T-helper 17 cell (primary cell): ENCODE measurements around the gene MACROD2. TPM values are rescaled to one million over a fixed set of nuclear protein-coding genes. Genes with fewer than 3 reads are reported as not detected.

Experiments used
- ATAC-seq: fragments of 150-1000 bp; cut with Tn5 transposase; 2 replicates; pipeline ENCODE4 v1.10.0; 2021; ENCODE audit warnings: mild to moderate bottlenecking, moderate library complexity
- DNase-seq, 3 donors: peaks; one replicate each; pipeline versions ENCODE4 v3.0.0 to v3.0.0-alpha.2; 2020 to 2021
- H3K9me3 ChIP-seq: one replicate; pipeline ENCODE4 v1.7.0; 2013; ENCODE audit warnings: low read length, mild to moderate bottlenecking; ENCODE audit not compliant: control insufficient read depth, poor library complexity, severe bottlenecking
- H3K27ac Mint-ChIP-seq: one replicate; pipeline ENCODE4 v1.8.0; 2022; ENCODE audit warnings: mild to moderate bottlenecking, moderate library complexity, mixed read lengths
- H3K27me3 Mint-ChIP-seq: one replicate; pipeline ENCODE4 v1.8.0; 2022; ENCODE audit warnings: mixed read lengths
- H3K36me3 Mint-ChIP-seq: one replicate; pipeline ENCODE4 v1.8.0; 2022; ENCODE audit warnings: low read depth, mixed read lengths
- H3K4me1 Mint-ChIP-seq: one replicate; pipeline ENCODE4 v1.8.0; 2022; ENCODE audit warnings: mild to moderate bottlenecking, mixed read lengths
- H3K4me3 Mint-ChIP-seq: one replicate; pipeline ENCODE4 v1.8.0; 2022; ENCODE audit warnings: mild to moderate bottlenecking, moderate library complexity, mixed read lengths
- total RNA-seq, 4 donors: library from RNA in 2 of 4; stranded (reverse) in 2 of 4; gene quantifications; one replicate each; pipeline ENCODE4 v1.2.3 and lab custom pipeline; 2022 to 2026

The MACROD2 gene
- total RNA-seq, 2 donors from 2014 or later = 0.85 TPM; not detected in 1

- no peak overlapping the region for H3K27ac Mint-ChIP-seq
- DNase-seq (no peak), ATAC-seq (no peak)
- H3K36me3 Mint-ChIP-seq = no peaks in the 10 kb centered on the region
- H3K4me1 Mint-ChIP-seq = no peaks in the 10 kb centered on the region
- H3K4me3 Mint-ChIP-seq = no peak overlapping the region
- H3K9me3 ChIP-seq = no peaks in the 10 kb centered on the region
- H3K27me3 Mint-ChIP-seq = no peaks in the 10 kb centered on the region
Observed at GRCh38 chr20:15077733-15078250, 1082.5 kb downstream of the MACROD2 start.

DNA sequence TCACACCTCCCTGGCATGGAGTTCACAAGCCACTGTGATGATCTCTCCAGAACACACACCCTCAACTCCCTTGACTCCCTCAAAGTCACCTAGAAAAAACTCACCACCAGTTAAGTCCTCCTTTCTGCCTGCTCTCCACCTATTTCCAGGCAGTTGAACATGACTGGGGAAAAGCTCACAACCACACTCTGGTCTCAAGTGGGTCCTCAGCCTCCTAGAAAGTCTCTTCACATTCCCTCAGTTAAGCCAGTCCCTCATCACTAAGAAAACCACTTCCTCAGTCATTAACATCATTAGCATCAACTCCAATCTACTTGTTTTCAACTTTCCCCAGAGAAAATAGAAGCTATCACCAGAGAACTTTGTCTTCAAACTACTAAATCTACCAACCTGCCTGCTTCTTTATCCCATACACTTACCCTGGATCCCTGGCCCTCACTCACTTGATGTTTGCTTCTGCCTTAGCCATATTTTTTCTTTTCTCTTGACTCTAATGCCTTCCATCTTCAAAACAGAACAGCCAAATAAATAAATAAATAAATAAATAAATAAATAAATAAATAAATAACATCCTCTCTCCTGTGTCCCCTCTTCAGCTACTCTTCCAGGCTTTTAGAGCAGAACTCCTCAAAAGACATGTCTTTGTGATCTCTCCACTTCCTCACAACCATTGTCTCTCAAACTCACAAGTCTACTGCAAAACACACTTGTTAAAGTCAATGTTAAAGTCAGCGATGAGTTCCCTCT, 1084.5 kb downstream of the MACROD2 start:
- H3K36me3 Mint-ChIP-seq = no peaks in the 10 kb centered on the region
- no peak overlapping the region for H3K27ac Mint-ChIP-seq
- DNase-seq = no peak
- H3K9me3 ChIP-seq = no peaks in the 10 kb centered on the region
- no peak for ATAC-seq
- H3K4me1 Mint-ChIP-seq = no peaks in the 10 kb centered on the region
- no peak overlapping the region for H3K4me3 Mint-ChIP-seq
- H3K27me3 Mint-ChIP-seq = no peaks in the 10 kb centered on the region

DNA sequence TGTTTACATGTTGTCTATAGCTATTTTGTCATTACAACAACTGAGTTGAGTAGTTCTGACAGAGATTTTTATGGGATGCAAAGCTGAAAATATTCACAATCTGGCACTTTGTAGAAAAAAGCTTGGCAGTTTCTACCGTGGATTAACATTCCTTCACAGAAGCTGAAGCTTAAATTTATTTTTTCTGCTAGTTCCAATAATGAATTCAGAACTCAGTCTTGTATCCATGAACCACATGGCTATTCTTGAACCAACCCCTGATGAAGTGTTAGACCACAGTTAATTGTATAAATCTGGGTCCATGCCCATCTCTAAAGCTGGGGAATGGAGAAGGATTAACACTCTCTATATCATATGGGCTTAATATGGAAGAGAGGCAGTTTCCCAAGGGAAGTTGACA, 1085.9 kb downstream of the MACROD2 start:
- no peak overlapping the region for H3K27ac Mint-ChIP-seq
- no peak overlapping the region for H3K4me3 Mint-ChIP-seq
- H3K27me3 Mint-ChIP-seq = no peaks in the 10 kb centered on the region
- no peaks in the 10 kb centered on the region for H3K36me3 Mint-ChIP-seq
- no peaks in the 10 kb centered on the region for H3K4me1 Mint-ChIP-seq
- DNase-seq (no peak), ATAC-seq (no peak)
- H3K9me3 ChIP-seq = no peaks in the 10 kb centered on the region

DNA sequence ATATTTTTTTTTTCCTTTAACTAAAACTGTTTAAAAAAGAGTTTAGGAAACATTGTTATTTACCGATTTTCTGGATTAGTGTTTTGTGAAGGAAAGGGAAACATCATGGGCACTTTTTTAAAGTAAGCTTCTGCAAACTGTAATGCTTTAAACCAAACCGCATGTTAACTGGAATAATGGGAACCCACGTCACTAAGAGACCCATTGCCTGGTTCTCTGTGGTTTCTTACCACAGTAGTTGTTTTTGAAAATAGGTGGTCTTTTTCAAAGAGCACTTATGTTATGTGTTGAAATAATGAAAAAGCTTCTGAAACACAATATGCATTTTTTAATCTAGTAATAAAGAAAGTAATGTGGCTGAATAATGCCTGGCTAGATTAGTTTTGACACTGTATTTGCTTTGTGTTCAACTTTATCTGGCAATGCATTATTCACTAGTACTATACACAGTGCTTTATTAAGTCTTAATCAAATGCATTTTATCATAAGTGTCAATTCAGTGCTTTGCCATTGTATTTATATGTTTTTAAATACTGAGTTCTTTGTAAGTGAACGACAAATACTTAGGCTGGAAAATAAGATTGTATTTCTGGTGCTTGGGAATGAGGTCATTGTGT, 1096.2 kb downstream of the MACROD2 start:
- Mint-ChIP-seq H3K27me3 (no peaks in the 10 kb centered on the region), H3K4me3 (no peak overlapping the region), H3K36me3 (no peaks in the 10 kb centered on the region), H3K4me1 (no peaks in the 10 kb centered on the region), H3K27ac (no peak overlapping the region)
- no peak for ATAC-seq
- DNase-seq = no peak
- no peaks in the 10 kb centered on the region for H3K9me3 ChIP-seq

DNA sequence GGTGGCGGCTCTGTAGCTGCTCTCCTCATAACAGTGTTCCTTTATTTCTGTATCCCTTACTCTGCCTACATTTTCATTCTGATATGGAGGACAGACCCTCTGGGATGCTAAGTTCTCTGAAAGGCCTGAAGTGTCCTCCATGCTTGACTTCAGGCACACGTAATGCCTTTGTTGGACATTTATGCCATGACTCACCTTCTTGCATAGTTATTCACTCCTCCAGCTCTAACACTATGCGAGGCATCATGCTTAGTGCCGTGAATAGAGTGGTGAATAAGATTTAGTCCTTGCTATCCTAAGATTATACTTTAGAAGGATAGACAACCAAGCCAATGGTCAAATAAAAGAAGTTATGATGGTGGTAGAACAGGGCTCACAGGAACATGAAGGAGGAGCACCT, 1103.0 kb downstream of the MACROD2 start:
- H3K9me3 ChIP-seq = no peaks in the 10 kb centered on the region
- no peak for DNase-seq
- H3K27me3 Mint-ChIP-seq = no peaks in the 10 kb centered on the region
- H3K4me1 Mint-ChIP-seq = no peaks in the 10 kb centered on the region
- H3K36me3 Mint-ChIP-seq = no peaks in the 10 kb centered on the region
- H3K27ac Mint-ChIP-seq = no peak overlapping the region
- H3K4me3 Mint-ChIP-seq = no peak overlapping the region
- no peak for ATAC-seq

GRCh38 chr20:15099130-15099529, 1103.8 kb downstream of the MACROD2 start:
- no peaks in the 10 kb centered on the region for H3K27me3 Mint-ChIP-seq
- H3K9me3 ChIP-seq = no peaks in the 10 kb centered on the region
- H3K4me3 Mint-ChIP-seq = no peak overlapping the region
- DNase-seq = no peak
- no peak overlapping the region for H3K27ac Mint-ChIP-seq
- no peak for ATAC-seq
- H3K4me1 Mint-ChIP-seq = no peaks in the 10 kb centered on the region
- no peaks in the 10 kb centered on the region for H3K36me3 Mint-ChIP-seq

GRCh38 chr20:15100506-15101160, 1105.3 kb downstream of the MACROD2 start:
- DNase-seq (no peak), ATAC-seq (no peak)
- Mint-ChIP-seq H3K36me3 (no peaks in the 10 kb centered on the region), H3K4me1 (no peaks in the 10 kb centered on the region), H3K27me3 (no peaks in the 10 kb centered on the region), H3K4me3 (no peak overlapping the region), H3K27ac (no peak overlapping the region)
- no peaks in the 10 kb centered on the region for H3K9me3 ChIP-seq

- Mint-ChIP-seq H3K27me3 (no peaks in the 10 kb centered on the region), H3K4me1 (no peaks in the 10 kb centered on the region), H3K27ac (no peak overlapping the region), H3K36me3 (no peaks in the 10 kb centered on the region), H3K4me3 (no peak overlapping the region)
- H3K9me3 ChIP-seq = no peaks in the 10 kb centered on the region
- no peak for DNase-seq
- no peak for ATAC-seq
Observed at GRCh38 chr20:15107931-15108330, 1112.6 kb downstream of the MACROD2 start.

DNA sequence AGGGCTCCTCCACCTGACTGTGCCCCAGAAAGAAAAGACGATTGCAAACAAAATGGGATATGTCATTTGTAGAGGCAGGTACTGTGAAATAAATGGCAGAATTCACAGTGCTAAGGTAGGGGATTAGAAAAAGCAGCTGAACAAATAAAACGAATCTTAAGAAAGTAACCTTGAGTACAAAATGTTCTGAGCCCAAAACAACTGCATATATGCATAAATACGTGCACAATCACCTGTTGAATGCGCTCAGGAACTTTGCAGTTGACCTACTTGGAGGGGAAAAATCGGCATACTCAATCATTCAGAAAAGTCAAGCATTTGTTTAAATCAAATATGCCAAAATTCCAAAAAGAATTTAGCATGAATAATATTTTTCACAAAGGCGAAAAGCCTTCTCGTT, 1114.2 kb downstream of the MACROD2 start:
- H3K4me3 Mint-ChIP-seq = no peak overlapping the region
- no peaks in the 10 kb centered on the region for H3K27me3 Mint-ChIP-seq
- no peaks in the 10 kb centered on the region for H3K36me3 Mint-ChIP-seq
- no peaks in the 10 kb centered on the region for H3K9me3 ChIP-seq
- H3K4me1 Mint-ChIP-seq = no peaks in the 10 kb centered on the region
- no peak for DNase-seq
- no peak for ATAC-seq
- no peak overlapping the region for H3K27ac Mint-ChIP-seq

DNA sequence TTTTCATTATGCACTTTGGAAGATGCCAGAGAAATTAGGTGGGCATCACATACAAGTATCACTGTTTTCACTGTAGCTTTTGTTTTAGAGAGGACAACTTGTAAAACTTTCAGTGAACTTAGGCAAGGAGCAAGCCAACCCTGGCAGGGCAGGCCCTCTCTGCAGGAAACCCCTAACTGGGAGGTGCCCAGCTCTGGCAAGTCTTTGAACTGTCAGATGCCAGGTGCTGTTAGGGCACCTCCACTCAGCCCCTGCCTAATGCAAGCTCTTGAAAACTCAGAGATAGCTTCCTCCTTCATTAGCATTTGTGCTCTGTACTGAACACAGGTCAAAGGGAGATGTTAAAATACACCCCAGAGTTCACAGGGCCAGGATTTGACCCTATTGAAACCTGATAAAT, 1116.3 kb downstream of the MACROD2 start:
- DNase-seq (no peak), ATAC-seq (no peak)
- no peak overlapping the region for H3K27ac Mint-ChIP-seq
- H3K9me3 ChIP-seq = no peaks in the 10 kb centered on the region
- H3K36me3 Mint-ChIP-seq = no peaks in the 10 kb centered on the region
- H3K4me1 Mint-ChIP-seq = no peaks in the 10 kb centered on the region
- H3K4me3 Mint-ChIP-seq = no peak overlapping the region
- no peaks in the 10 kb centered on the region for H3K27me3 Mint-ChIP-seq

GRCh38 chr20:15113144-15113773, 1117.9 kb downstream of the MACROD2 start:
- no peaks in the 10 kb centered on the region for H3K9me3 ChIP-seq
- H3K36me3 Mint-ChIP-seq = no peaks in the 10 kb centered on the region
- H3K4me3 Mint-ChIP-seq = no peak overlapping the region
- DNase-seq (no peak), ATAC-seq (no peak)
- H3K27me3 Mint-ChIP-seq = no peaks in the 10 kb centered on the region
- H3K4me1 Mint-ChIP-seq = no peaks in the 10 kb centered on the region
- H3K27ac Mint-ChIP-seq = no peak overlapping the region

- peaks cover 3% of the 10 kb centered on the region for H3K9me3 ChIP-seq
- Mint-ChIP-seq H3K27me3 (no peaks in the 10 kb centered on the region), H3K36me3 (no peaks in the 10 kb centered on the region), H3K4me1 (no peaks in the 10 kb centered on the region), H3K4me3 (no peak overlapping the region), H3K27ac (no peak overlapping the region)
- ATAC-seq (no peak), DNase-seq (no peak)
Observed at GRCh38 chr20:15119852-15120487, 1124.7 kb downstream of the MACROD2 start.

GRCh38 chr20:15122613-15123012, 1127.3 kb downstream of the MACROD2 start:
- Mint-ChIP-seq H3K36me3 (no peaks in the 10 kb centered on the region), H3K27me3 (no peaks in the 10 kb centered on the region), H3K4me3 (no peak overlapping the region), H3K27ac (no peak overlapping the region), H3K4me1 (no peaks in the 10 kb centered on the region)
- no peak for DNase-seq
- peaks cover 3% of the 10 kb centered on the region for H3K9me3 ChIP-seq
- no peak for ATAC-seq
